ENCODE measurements around the gene CYP3A5.

DNA sequence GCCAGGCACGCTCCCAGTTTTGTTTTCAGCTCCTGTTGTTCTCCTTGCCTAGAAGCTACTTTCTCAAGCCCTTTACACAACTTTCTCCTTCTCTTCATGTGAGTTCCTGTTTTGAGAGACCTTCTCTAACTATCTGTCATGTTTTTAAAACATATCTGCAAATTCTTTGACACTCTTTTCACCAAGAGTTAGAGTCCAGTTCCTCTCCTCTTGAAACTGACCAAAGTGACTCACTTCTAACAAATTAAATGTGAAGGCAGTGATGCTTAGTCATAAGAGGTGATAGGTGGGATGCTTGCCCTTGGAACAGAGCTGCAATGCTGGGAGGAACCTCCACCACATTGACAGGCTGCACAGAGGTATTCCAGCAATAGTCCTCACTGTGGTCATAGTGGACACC lies 37.8 kb downstream of the CYP3A5 start:
- TF ChIP-seq ZNF235 (CRISPR knock-in tag; IDR thresholded peaks at IDR 0.05; ENCODE audit: borderline replicate concordance) (no peak), LCORL (IDR thresholded peaks at IDR 0.05) (no peak), LCORL (CRISPR knock-in tag; IDR thresholded peaks at IDR 0.05) (no peak), REST (IDR thresholded peaks at IDR 0.05; ENCODE audit: borderline replicate concordance in 1 of 2, low read depth in 1 of 2, low read length in 2 of 2) (no peak), MEIS2 (CRISPR knock-in tag; IDR thresholded peaks at IDR 0.05) (no peak), KDM6A (CRISPR knock-in tag; IDR thresholded peaks at IDR 0.05; ENCODE audit: low read depth) (no peak), SP140L (CRISPR knock-in tag; IDR thresholded peaks at IDR 0.05; ENCODE audit: borderline replicate concordance) (no peak)
- TF ChIP-seq, protein P1, sequence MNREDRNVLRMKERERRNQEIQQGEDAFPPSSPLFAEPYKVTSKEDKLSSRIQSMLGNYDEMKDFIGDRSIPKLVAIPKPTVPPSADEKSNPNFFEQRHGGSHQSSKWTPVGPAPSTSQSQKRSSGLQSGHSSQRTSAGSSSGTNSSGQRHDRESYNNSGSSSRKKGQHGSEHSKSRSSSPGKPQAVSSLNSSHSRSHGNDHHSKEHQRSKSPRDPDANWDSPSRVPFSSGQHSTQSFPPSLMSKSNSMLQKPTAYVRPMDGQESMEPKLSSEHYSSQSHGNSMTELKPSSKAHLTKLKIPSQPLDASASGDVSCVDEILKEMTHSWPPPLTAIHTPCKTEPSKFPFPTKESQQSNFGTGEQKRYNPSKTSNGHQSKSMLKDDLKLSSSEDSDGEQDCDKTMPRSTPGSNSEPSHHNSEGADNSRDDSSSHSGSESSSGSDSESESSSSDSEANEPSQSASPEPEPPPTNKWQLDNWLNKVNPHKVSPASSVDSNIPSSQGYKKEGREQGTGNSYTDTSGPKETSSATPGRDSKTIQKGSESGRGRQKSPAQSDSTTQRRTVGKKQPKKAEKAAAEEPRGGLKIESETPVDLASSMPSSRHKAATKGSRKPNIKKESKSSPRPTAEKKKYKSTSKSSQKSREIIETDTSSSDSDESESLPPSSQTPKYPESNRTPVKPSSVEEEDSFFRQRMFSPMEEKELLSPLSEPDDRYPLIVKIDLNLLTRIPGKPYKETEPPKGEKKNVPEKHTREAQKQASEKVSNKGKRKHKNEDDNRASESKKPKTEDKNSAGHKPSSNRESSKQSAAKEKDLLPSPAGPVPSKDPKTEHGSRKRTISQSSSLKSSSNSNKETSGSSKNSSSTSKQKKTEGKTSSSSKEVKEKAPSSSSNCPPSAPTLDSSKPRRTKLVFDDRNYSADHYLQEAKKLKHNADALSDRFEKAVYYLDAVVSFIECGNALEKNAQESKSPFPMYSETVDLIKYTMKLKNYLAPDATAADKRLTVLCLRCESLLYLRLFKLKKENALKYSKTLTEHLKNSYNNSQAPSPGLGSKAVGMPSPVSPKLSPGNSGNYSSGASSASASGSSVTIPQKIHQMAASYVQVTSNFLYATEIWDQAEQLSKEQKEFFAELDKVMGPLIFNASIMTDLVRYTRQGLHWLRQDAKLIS (CRISPR knock-in tag; IDR thresholded peaks at IDR 0.05): no peak

All from HepG2 (cell line).